ENCODE data around the gene RABGAP1L.

RABGAP1L gene

GRCh38 chr1:174968750-174969244, 809.5 kb downstream of the RABGAP1L start:
- H3K27ac ChIP-seq (ENCODE audit: low read length) = no peak overlapping the region
- H3K9me3 ChIP-seq (ENCODE audit: control insufficient read depth, low read depth, low read length) = no peaks in the 10 kb centered on the region
- H3K36me3 ChIP-seq (ENCODE audit: control insufficient read depth, low read depth, low read length) = peaks cover 44% of the 10 kb centered on the region
- no peak overlapping the region for H3K9ac ChIP-seq (ENCODE audit: low read length)
- H3K4me1 ChIP-seq (ENCODE audit: control insufficient read depth, low read depth, low read length) = no peaks in the 10 kb centered on the region
- H3K27me3 ChIP-seq (ENCODE audit: control insufficient read depth, insufficient read depth, low read length) = no peaks in the 10 kb centered on the region
- H3K4me3 ChIP-seq (ENCODE audit: low read length) = no peak overlapping the region

- Histone ChIP-seq H3K9ac (ENCODE audit: low read length) (no peak overlapping the region), H3K27ac (ENCODE audit: low read length) (no peak overlapping the region), H3K4me1 (ENCODE audit: control insufficient read depth, low read depth, low read length) (no peaks in the 10 kb centered on the region)
These were observed 810.7 kb downstream of the RABGAP1L start for GRCh38 chr1:174969977-174970376.

GRCh38 chr1:174971466-174971865, 812.1 kb downstream of the RABGAP1L start:
- Histone ChIP-seq H3K27me3 (ENCODE audit: control insufficient read depth, insufficient read depth, low read length) (no peaks in the 10 kb centered on the region), H3K4me3 (ENCODE audit: low read length) (no peak overlapping the region), H3K9ac (ENCODE audit: low read length) (no peak overlapping the region), H3K9me3 (ENCODE audit: control insufficient read depth, low read depth, low read length) (no peaks in the 10 kb centered on the region), H3K4me1 (ENCODE audit: control insufficient read depth, low read depth, low read length) (no peaks in the 10 kb centered on the region), H3K27ac (ENCODE audit: low read length) (no peak overlapping the region), H3K36me3 (ENCODE audit: control insufficient read depth, low read depth, low read length) (peaks cover 61% of the 10 kb centered on the region)

More at GRCh38 chr1:174969977-174970376, 810.7 kb downstream of the RABGAP1L start:
- Histone ChIP-seq H3K27me3 (ENCODE audit: control insufficient read depth, insufficient read depth, low read length) (no peaks in the 10 kb centered on the region), H3K4me3 (ENCODE audit: low read length) (no peak overlapping the region), H3K9me3 (ENCODE audit: control insufficient read depth, low read depth, low read length) (no peaks in the 10 kb centered on the region), H3K36me3 (ENCODE audit: control insufficient read depth, low read depth, low read length) (peaks cover 46% of the 10 kb centered on the region)

GRCh38 chr1:174971902-174972301, 812.6 kb downstream of the RABGAP1L start:
- no peak overlapping the region for H3K4me3 ChIP-seq (ENCODE audit: low read length)
- no peaks in the 10 kb centered on the region for H3K9me3 ChIP-seq (ENCODE audit: control insufficient read depth, low read depth, low read length)
- no peak overlapping the region for H3K9ac ChIP-seq (ENCODE audit: low read length)
- H3K27ac ChIP-seq (ENCODE audit: low read length) = no peak overlapping the region
- H3K36me3 ChIP-seq (ENCODE audit: control insufficient read depth, low read depth, low read length) = peaks cover 65% of the 10 kb centered on the region
- H3K27me3 ChIP-seq (ENCODE audit: control insufficient read depth, insufficient read depth, low read length) = no peaks in the 10 kb centered on the region
- no peaks in the 10 kb centered on the region for H3K4me1 ChIP-seq (ENCODE audit: control insufficient read depth, low read depth, low read length)

GRCh38 chr1:174974711-174975119, 815.4 kb downstream of the RABGAP1L start:
- Histone ChIP-seq H3K27ac (ENCODE audit: low read length) (no peak overlapping the region), H3K4me1 (ENCODE audit: control insufficient read depth, low read depth, low read length) (no peaks in the 10 kb centered on the region), H3K9ac (ENCODE audit: low read length) (no peak overlapping the region), H3K36me3 (ENCODE audit: control insufficient read depth, low read depth, low read length) (peaks cover 75% of the 10 kb centered on the region), H3K9me3 (ENCODE audit: control insufficient read depth, low read depth, low read length) (no peaks in the 10 kb centered on the region), H3K4me3 (ENCODE audit: low read length) (no peak overlapping the region), H3K27me3 (ENCODE audit: control insufficient read depth, insufficient read depth, low read length) (no peaks in the 10 kb centered on the region)

GRCh38 chr1:174975764-174976163, 816.4 kb downstream of the RABGAP1L start:
- no peak overlapping the region for H3K27ac ChIP-seq (ENCODE audit: low read length)
- H3K27me3 ChIP-seq (ENCODE audit: control insufficient read depth, insufficient read depth, low read length) = no peaks in the 10 kb centered on the region
- no peaks in the 10 kb centered on the region for H3K9me3 ChIP-seq (ENCODE audit: control insufficient read depth, low read depth, low read length)
- peaks cover 77% of the 10 kb centered on the region for H3K36me3 ChIP-seq (ENCODE audit: control insufficient read depth, low read depth, low read length)
- no peak overlapping the region for H3K9ac ChIP-seq (ENCODE audit: low read length)
- no peak overlapping the region for H3K4me3 ChIP-seq (ENCODE audit: low read length)
- H3K4me1 ChIP-seq (ENCODE audit: control insufficient read depth, low read depth, low read length) = no peaks in the 10 kb centered on the region

- H3K9ac ChIP-seq (ENCODE audit: low read length) = no peak overlapping the region
- peaks cover 79% of the 10 kb centered on the region for H3K36me3 ChIP-seq (ENCODE audit: control insufficient read depth, low read depth, low read length)
- H3K9me3 ChIP-seq (ENCODE audit: control insufficient read depth, low read depth, low read length) = no peaks in the 10 kb centered on the region
- no peak overlapping the region for H3K27ac ChIP-seq (ENCODE audit: low read length)
- H3K4me3 ChIP-seq (ENCODE audit: low read length) = no peak overlapping the region
- H3K4me1 ChIP-seq (ENCODE audit: control insufficient read depth, low read depth, low read length) = no peaks in the 10 kb centered on the region
- no peaks in the 10 kb centered on the region for H3K27me3 ChIP-seq (ENCODE audit: control insufficient read depth, insufficient read depth, low read length)
These were observed 817.3 kb downstream of the RABGAP1L start for GRCh38 chr1:174976436-174977108.

- Histone ChIP-seq H3K27ac (ENCODE audit: low read length) (no peak overlapping the region), H3K27me3 (ENCODE audit: control insufficient read depth, insufficient read depth, low read length) (no peaks in the 10 kb centered on the region), H3K4me3 (ENCODE audit: low read length) (no peak overlapping the region), H3K9ac (ENCODE audit: low read length) (no peak overlapping the region), H3K9me3 (ENCODE audit: control insufficient read depth, low read depth, low read length) (no peaks in the 10 kb centered on the region), H3K36me3 (ENCODE audit: control insufficient read depth, low read depth, low read length) (peaks cover 79% of the 10 kb centered on the region), H3K4me1 (ENCODE audit: control insufficient read depth, low read depth, low read length) (no peaks in the 10 kb centered on the region)
These were observed 823.8 kb downstream of the RABGAP1L start for GRCh38 chr1:174982971-174983689.

- H3K9ac ChIP-seq (ENCODE audit: low read length) = no peak overlapping the region
- no peak overlapping the region for H3K27ac ChIP-seq (ENCODE audit: low read length)
- peaks cover 79% of the 10 kb centered on the region for H3K36me3 ChIP-seq (ENCODE audit: control insufficient read depth, low read depth, low read length)
- H3K9me3 ChIP-seq (ENCODE audit: control insufficient read depth, low read depth, low read length) = no peaks in the 10 kb centered on the region
- no peaks in the 10 kb centered on the region for H3K27me3 ChIP-seq (ENCODE audit: control insufficient read depth, insufficient read depth, low read length)
- H3K4me1 ChIP-seq (ENCODE audit: control insufficient read depth, low read depth, low read length) = no peaks in the 10 kb centered on the region
- no peak overlapping the region for H3K4me3 ChIP-seq (ENCODE audit: low read length)
These were observed 825.6 kb downstream of the RABGAP1L start for GRCh38 chr1:174984952-174985351.

GRCh38 chr1:174988539-174988938, 829.2 kb downstream of the RABGAP1L start:
- no peak overlapping the region for H3K9ac ChIP-seq (ENCODE audit: low read length)
- H3K9me3 ChIP-seq (ENCODE audit: control insufficient read depth, low read depth, low read length) = no peaks in the 10 kb centered on the region
- H3K27me3 ChIP-seq (ENCODE audit: control insufficient read depth, insufficient read depth, low read length) = no peaks in the 10 kb centered on the region
- no peaks in the 10 kb centered on the region for H3K4me1 ChIP-seq (ENCODE audit: control insufficient read depth, low read depth, low read length)
- no peak overlapping the region for H3K27ac ChIP-seq (ENCODE audit: low read length)
- H3K36me3 ChIP-seq (ENCODE audit: control insufficient read depth, low read depth, low read length) = peaks cover 81% of the 10 kb centered on the region
- H3K4me3 ChIP-seq (ENCODE audit: low read length) = no peak overlapping the region

- Histone ChIP-seq H3K9me3 (ENCODE audit: control insufficient read depth, low read depth, low read length) (no peaks in the 10 kb centered on the region), H3K36me3 (ENCODE audit: control insufficient read depth, low read depth, low read length) (peaks cover 82% of the 10 kb centered on the region), H3K4me1 (ENCODE audit: control insufficient read depth, low read depth, low read length) (no peaks in the 10 kb centered on the region), H3K4me3 (ENCODE audit: low read length) (no peak overlapping the region), H3K27me3 (ENCODE audit: control insufficient read depth, insufficient read depth, low read length) (no peaks in the 10 kb centered on the region), H3K9ac (ENCODE audit: low read length) (no peak overlapping the region), H3K27ac (ENCODE audit: low read length) (no peak overlapping the region)
These were observed 829.7 kb downstream of the RABGAP1L start for GRCh38 chr1:174988986-174989385.

Measured in iPS-18a (cell line).